ENCODE results near the gene LRRN1.
A peak's percentile ranks its signal among the peaks of the same experiment; 100 is the strongest.

The LRRN1 gene

GRCh38 chr3:3783696-3784095 lies 15.5 kb upstream of the LRRN1 start:
- in situ Hi-C loops (cut with HindIII; ENCODE audit: low sequenced_read_pairs) = no loop called here
- TF ChIP-seq CTCF (IDR thresholded peaks at IDR 0.05; ENCODE audit: low read depth, low read length) = no peak
- no peak for DNase-seq (ENCODE audit: low read depth, low spot score)

GRCh38 chr3:3792391-3792790 lies 6.8 kb upstream of the LRRN1 start:
- H3K4me3 ChIP-seq (ENCODE audit: low read depth, low read length) = no peak overlapping the region
- no peak for DNase-seq (ENCODE audit: low read depth, low spot score)
- no peak for TF ChIP-seq CTCF (IDR thresholded peaks at IDR 0.05; ENCODE audit: low read depth, low read length)
- in situ Hi-C loops (cut with HindIII; ENCODE audit: low sequenced_read_pairs) = no loop called here

More at GRCh38 chr3:3783696-3784095, 15.5 kb upstream of the LRRN1 start:
- H3K4me3 ChIP-seq (ENCODE audit: low read depth, low read length) = no peak overlapping the region

GRCh38 chr3:3798631-3799113 lies 559 bp upstream of the LRRN1 start:
- DNase-seq (ENCODE audit: low read depth, low spot score) = no peak
- TF ChIP-seq CTCF (IDR thresholded peaks at IDR 0.05; ENCODE audit: low read depth, low read length) = no peak
- in situ Hi-C loops (cut with HindIII; ENCODE audit: low sequenced_read_pairs) = no loop called here
- peak overlapping the region; percentile 48 for H3K4me3 ChIP-seq (ENCODE audit: low read depth, low read length)

GRCh38 chr3:3800080-3800455 lies 837 bp downstream of the LRRN1 start:
- TF ChIP-seq CTCF (IDR thresholded peaks at IDR 0.05; ENCODE audit: low read depth, low read length) = no peak
- DNase-seq (ENCODE audit: low read depth, low spot score) = no peak
- in situ Hi-C loops (cut with HindIII; ENCODE audit: low sequenced_read_pairs) = no loop called here
- H3K4me3 ChIP-seq (ENCODE audit: low read depth, low read length) = peak overlapping the region; percentile 48

- DNase-seq (ENCODE audit: low read depth, low spot score) = no peak
- no peak for TF ChIP-seq CTCF (IDR thresholded peaks at IDR 0.05; ENCODE audit: low read depth, low read length)
- H3K4me3 ChIP-seq (ENCODE audit: low read depth, low read length) = peak overlapping the region; percentile 48
- in situ Hi-C loops (cut with HindIII; ENCODE audit: low sequenced_read_pairs) = no loop called here
Observed at GRCh38 chr3:3800685-3801493, 1.7 kb downstream of the LRRN1 start.

- peak overlapping the region; percentile 48 for H3K4me3 ChIP-seq (ENCODE audit: low read depth, low read length)
- in situ Hi-C loops (cut with HindIII; ENCODE audit: low sequenced_read_pairs) = no loop called here
- no peak for DNase-seq (ENCODE audit: low read depth, low spot score)
- TF ChIP-seq CTCF (IDR thresholded peaks at IDR 0.05; ENCODE audit: low read depth, low read length) = no peak
Observed at GRCh38 chr3:3801494-3801841, 2.2 kb downstream of the LRRN1 start.

Measured in astrocyte of the spinal cord (primary cell).